Nephron (organoid): ENCODE measurements around the gene ZNF287.
A peak's percentile ranks its signal among the peaks of the same experiment; 100 is the strongest.
"Not testable (repeated sequence)": the region's sequence is repeated elsewhere in the genome, so short reads cannot be mapped to it uniquely, and the experiment has no call there.

Experiments used
- H3K27ac Mint-ChIP-seq, 3 experiments: 2 replicates each; pipeline ENCODE4 v1.8.0; 2020; ENCODE audit warnings: mixed read lengths in 3 of 3, mild to moderate bottlenecking in 2 of 3, moderate library complexity in 1 of 3
- H3K27me3 Mint-ChIP-seq: 2 replicates; pipeline ENCODE4 v1.8.0; 2021; ENCODE audit warnings: low read depth, mild to moderate bottlenecking, moderate library complexity, mixed read lengths
- H3K36me3 Mint-ChIP-seq: 2 replicates; pipeline ENCODE4 v1.8.0; 2020; ENCODE audit warnings: low read depth, mixed read lengths
- H3K4me1 Mint-ChIP-seq: 2 replicates; pipeline ENCODE4 v1.8.0; 2020; ENCODE audit warnings: mixed read lengths
- H3K4me3 Mint-ChIP-seq, 3 experiments: 2 replicates each; pipeline ENCODE4 v1.8.0; 2020; ENCODE audit warnings: mild to moderate bottlenecking in 3 of 3, mixed read lengths in 3 of 3, moderate library complexity in 2 of 3
- H3K9me3 Mint-ChIP-seq: 2 replicates; pipeline ENCODE4 v1.8.0; 2020; ENCODE audit warnings: mixed read lengths
- TF ChIP-seq, protein P1 (sequence below), 3 experiments: fragments of 200-600 bp; sonication (generic); IDR thresholded peaks; one replicate each; pipeline ENCODE4 v1.5.0; 2021; ENCODE audit warnings: antibody characterized with exemption in 3 of 3; ENCODE audit not compliant: unreplicated experiment in 3 of 3

Gene ZNF287

DNA sequence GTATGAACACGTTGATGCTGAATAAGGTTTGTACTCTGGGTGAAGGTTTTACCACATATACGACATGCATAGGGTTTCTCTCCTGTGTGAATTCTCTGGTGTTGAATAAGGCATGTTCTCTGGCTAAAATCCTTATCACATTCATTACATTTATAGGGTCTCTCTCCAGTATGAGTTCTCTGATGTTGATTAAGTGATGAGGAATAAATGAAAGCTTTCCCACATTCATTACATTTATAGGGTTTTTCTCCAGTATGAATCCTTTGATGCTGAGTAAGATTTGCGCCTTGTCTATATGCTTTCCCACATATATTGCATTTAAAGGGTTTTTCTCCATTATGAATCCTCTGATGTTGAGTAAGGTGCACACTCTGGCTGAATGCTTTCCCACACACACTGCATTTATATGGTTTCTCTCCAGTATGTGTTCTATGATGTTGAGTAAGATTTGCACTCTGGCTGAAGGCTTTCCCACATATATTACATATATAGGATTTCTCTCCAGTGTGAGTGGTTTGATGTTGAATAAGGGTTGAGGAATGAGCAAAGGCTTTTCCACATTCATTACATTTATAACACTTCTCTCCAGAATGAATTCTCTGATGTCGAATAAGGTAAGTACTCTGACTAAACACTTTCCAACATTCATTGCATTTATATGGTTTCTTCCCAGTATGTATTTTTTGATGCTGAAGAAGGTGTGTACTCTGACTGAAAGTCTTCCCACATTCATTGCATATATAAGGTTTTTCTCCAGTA lies 16.9 kb downstream of the ZNF287 start:
- Mint-ChIP-seq H3K27ac (no peak overlapping the region), H3K36me3 (peaks cover 95% of the 10 kb centered on the region), H3K4me3 (no peak overlapping the region), H3K4me1 (no peaks in the 10 kb centered on the region), H3K27me3 (no peaks in the 10 kb centered on the region), H3K9me3 (peaks cover 78% of the 10 kb centered on the region)
- TF ChIP-seq, protein P1, sequence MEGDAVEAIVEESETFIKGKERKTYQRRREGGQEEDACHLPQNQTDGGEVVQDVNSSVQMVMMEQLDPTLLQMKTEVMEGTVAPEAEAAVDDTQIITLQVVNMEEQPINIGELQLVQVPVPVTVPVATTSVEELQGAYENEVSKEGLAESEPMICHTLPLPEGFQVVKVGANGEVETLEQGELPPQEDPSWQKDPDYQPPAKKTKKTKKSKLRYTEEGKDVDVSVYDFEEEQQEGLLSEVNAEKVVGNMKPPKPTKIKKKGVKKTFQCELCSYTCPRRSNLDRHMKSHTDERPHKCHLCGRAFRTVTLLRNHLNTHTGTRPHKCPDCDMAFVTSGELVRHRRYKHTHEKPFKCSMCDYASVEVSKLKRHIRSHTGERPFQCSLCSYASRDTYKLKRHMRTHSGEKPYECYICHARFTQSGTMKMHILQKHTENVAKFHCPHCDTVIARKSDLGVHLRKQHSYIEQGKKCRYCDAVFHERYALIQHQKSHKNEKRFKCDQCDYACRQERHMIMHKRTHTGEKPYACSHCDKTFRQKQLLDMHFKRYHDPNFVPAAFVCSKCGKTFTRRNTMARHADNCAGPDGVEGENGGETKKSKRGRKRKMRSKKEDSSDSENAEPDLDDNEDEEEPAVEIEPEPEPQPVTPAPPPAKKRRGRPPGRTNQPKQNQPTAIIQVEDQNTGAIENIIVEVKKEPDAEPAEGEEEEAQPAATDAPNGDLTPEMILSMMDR (IDR thresholded peaks at IDR 0.05; ENCODE audit: unreplicated experiment in 3 of 3), result no peak

DNA sequence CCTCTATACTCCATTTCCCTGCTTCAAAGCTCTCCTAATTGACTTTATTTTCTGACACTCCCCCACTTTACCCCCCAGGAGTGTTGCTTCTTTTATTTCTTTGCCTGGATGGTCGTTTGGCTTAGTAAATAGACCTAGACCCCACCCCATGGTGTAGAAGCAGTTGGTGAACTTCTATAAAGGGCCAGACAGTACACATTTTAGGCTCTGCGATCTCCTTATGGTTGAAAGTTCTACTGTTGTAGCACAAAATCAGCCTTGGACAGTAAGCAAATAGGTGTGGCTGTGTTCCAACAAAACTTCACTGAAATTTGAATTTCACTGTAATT lies 31.9 kb downstream of the ZNF287 start:
- Mint-ChIP-seq H3K27ac (peak overlapping the region; percentile 45 to 88 (median 62)), H3K36me3 (no peaks in the 10 kb centered on the region), H3K27me3 (peaks cover 4% of the 10 kb centered on the region), H3K9me3 (peaks cover 3% of the 10 kb centered on the region), H3K4me1 (peaks cover 12% of the 10 kb centered on the region), H3K4me3 (peak overlapping the region; percentile 80 to 97 (median 96))
- TF ChIP-seq, protein P1 (IDR thresholded peaks at IDR 0.05; ENCODE audit: unreplicated experiment in 3 of 3), result peak in 1 of 3 experiments; percentile 6

DNA sequence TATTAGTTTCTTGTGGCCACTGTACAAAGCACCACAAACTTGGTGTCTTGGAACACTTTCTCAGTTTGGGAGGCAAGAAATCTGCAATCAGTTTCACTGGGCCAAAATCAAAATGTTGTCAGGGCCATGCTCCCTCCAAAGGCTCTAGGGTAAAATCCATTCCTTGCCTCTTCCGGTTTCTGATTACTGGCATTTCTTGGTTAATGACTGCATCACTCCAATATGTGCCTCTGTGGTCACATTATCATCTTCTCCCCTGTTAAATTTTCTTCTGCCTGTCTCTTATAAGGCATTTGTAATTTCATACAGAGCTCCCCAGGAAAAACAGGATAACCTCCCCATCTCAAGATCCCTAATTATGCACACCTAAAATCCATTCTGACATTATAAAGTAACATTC lies 34.8 kb downstream of the ZNF287 start:
- no peaks in the 10 kb centered on the region for H3K9me3 Mint-ChIP-seq
- no peaks in the 10 kb centered on the region for H3K36me3 Mint-ChIP-seq
- peaks cover 12% of the 10 kb centered on the region for H3K4me1 Mint-ChIP-seq
- H3K27ac Mint-ChIP-seq, result no peak overlapping the region
- H3K4me3 Mint-ChIP-seq, result peak overlapping the region in 2 of 3 experiments; percentile 3 to 28
- TF ChIP-seq, protein P1 (IDR thresholded peaks at IDR 0.05; ENCODE audit: unreplicated experiment in 3 of 3), result no peak
- peaks cover 16% of the 10 kb centered on the region for H3K27me3 Mint-ChIP-seq

DNA sequence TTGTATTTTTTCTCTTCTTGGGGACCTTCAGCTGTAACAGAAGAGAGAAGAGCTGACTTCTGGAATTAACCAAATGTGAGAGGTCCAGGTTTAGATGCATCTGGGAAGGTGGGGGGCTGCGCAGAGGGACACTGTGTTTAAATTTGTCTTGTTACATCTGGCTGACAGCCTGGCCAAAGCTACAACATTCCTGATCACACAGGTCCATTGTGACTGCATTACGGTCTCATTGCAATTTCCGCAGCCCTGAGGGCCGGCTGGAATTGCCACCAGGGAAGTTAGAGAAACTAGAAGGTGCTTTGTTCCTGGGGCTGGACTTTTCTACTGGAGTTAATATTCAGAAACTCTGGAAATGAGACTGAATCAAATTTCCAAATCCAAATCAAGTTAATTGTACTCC lies 39.1 kb downstream of the ZNF287 start:
- Mint-ChIP-seq H3K27me3 (peaks cover 32% of the 10 kb centered on the region), H3K9me3 (no peaks in the 10 kb centered on the region), H3K4me3 (no peak overlapping the region), H3K4me1 (peaks cover 2% of the 10 kb centered on the region), H3K36me3 (no peaks in the 10 kb centered on the region), H3K27ac (no peak overlapping the region)
- TF ChIP-seq, protein P1 (IDR thresholded peaks at IDR 0.05; ENCODE audit: unreplicated experiment in 3 of 3), result no peak

DNA sequence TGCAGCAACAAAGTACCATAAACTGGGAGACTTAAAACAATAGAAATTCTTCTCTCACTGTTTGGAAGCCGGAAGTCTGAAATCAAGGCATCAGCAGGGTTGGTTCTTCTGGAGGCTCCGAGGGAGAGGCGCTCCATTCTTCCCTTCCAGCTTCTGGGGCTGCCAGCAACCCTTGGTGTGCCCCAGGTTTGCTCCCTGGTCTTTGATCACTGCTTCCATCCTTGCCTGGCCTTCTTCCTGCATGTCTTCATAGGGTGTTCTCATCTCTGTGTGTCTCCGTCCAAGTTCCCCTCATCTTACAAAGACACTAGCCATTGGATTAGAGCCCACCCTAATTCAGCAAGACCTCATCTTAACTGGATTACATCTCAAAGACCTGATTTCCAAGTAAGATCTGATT lies 41.7 kb downstream of the ZNF287 start:
- Mint-ChIP-seq H3K27me3 (peaks cover 29% of the 10 kb centered on the region), H3K4me3 (no peak overlapping the region), H3K9me3 (no peaks in the 10 kb centered on the region), H3K4me1 (no peaks in the 10 kb centered on the region), H3K27ac (no peak overlapping the region), H3K36me3 (no peaks in the 10 kb centered on the region)
- TF ChIP-seq, protein P1 (IDR thresholded peaks at IDR 0.05; ENCODE audit: unreplicated experiment in 3 of 3), result no peak

DNA sequence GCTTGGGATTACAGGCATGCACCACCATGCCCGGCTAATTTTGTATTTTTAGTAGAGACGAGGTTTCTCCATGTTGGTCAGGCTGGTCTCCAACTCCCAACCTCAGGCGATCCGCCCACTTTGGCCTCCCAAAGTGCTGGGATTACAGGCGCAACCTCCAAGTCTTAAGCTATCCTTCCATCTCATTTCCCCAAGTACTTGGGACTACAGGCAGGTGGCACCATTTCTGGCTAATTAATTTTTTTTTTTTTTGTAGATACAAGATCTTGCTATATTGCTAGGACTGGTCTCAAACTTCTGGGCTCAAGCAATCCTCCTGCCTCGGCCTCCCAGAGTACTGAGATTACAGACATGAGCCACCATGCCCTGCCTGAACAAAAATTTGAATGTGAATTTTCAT lies 43.4 kb downstream of the ZNF287 start:
- H3K4me3 Mint-ChIP-seq, H3K36me3 Mint-ChIP-seq, H3K27ac Mint-ChIP-seq, H3K9me3 Mint-ChIP-seq, H3K4me1 Mint-ChIP-seq: not testable (repeated sequence)
- H3K27me3 Mint-ChIP-seq, result peaks cover 20% of the 10 kb centered on the region
